Midbrain (tissue), 1 donor: ENCODE results near the gene ALDH2.
"Not testable (repeated sequence)": the region's sequence is repeated elsewhere in the genome, so short reads cannot be mapped to it uniquely, and the experiment has no call there.

Experiments used
- DNase-seq: peaks from one replicate; lab custom pipeline; 2025; lab: John Stamatoyannopoulos, UW

ALDH2 gene

GRCh38 chr12:111766608-111767361 is at the start of gene ALDH2:
TSS of gene ALDH2 (plus strand) at chr12:111766933. CDS start at chr12:111766983, 50 bp downstream.
- peak; percentile 85 for DNase-seq

- not testable (repeated sequence) for DNase-seq
Measured at GRCh38 chr12:111719316-111719715, 47.4 kb upstream of the ALDH2 start.

- no peak for DNase-seq
Measured at GRCh38 chr12:111720457-111720856, 46.3 kb upstream of the ALDH2 start.

DNA sequence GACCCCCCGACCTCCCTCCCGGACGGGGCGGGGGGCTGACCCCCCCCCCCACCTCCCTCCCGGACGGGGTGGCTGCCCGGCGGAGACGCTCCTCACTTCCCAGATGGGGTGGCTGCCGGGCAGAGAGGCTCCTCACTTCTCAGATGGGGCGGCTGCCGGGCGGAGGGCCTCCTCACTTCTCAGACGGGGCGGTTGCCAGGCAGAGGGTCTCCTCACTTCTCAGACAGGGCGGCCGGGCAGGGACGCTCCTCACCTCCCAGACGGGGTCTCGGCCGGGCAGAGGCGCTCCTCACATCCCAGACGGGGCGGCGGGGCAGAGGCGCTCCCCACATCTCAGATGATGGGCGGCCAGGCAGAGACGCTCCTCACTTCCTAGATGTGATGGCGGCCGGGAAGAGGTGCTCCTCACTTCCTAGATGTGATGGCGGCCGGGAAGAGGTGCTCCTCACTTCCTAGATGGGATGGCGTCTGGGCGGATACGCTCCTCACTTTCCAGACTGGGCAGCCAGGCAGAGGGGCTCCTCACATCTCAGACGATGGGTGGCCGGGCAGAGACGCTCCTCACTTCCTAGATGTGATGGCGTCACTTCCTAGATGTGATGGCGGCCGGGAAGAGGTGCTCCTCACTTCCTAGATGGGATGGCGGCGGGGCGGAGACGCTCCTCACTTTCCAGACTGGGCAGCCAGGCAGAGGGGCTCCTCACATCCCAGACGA is 42.9 kb upstream of the ALDH2 start:
- not testable (repeated sequence) for DNase-seq

GRCh38 chr12:111728795-111729194 is 37.9 kb upstream of the ALDH2 start:
- DNase-seq: no peak

DNA sequence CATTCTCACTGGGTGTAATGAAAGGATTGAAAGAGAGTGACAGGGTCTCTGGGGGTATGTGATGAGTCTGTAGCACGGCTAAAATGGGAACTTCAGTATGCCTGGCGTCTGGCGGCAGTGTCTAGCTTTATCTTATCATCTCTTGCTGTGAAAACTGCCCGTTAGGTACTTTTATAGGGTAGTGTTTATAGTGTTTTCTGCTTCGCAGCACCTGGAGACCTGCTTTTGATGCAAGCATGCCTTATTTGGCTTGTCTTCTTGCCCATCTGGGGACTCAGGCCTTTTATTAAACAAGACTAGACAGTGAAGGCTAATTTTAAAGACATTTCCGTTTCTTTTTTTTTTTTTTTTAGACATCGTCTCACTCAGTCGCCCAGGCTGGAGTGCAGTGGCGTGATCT is 36.3 kb upstream of the ALDH2 start:
- DNase-seq: no peak

- no peak for DNase-seq
Measured at GRCh38 chr12:111732786-111733185, 33.9 kb upstream of the ALDH2 start.

- DNase-seq: no peak
Measured at GRCh38 chr12:111733340-111733915, 33.3 kb upstream of the ALDH2 start.

GRCh38 chr12:111739524-111739923 is 27.2 kb upstream of the ALDH2 start:
- DNase-seq: not testable (repeated sequence)

GRCh38 chr12:111741235-111741812 is 25.4 kb upstream of the ALDH2 start:
- DNase-seq: no peak

DNA sequence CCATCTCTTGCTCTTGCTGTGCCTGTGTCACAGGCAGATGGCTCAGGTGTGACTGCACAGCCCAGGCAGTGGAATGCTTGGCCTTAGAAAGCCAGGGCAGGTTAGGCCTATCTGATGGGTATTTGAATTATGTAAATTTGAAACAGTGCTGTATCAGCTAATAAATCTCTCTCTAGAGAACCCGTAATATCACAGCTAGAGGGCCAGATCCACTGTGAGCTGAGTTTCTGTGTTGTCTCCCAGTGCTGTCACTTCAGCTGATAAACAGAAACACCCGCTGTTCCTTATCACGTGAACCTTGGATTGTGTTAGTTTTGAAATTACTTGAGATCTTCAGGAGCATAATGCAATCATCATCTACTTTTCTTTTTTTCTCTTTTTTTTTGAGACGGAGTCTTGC is 21.5 kb upstream of the ALDH2 start:
- DNase-seq: no peak

DNA sequence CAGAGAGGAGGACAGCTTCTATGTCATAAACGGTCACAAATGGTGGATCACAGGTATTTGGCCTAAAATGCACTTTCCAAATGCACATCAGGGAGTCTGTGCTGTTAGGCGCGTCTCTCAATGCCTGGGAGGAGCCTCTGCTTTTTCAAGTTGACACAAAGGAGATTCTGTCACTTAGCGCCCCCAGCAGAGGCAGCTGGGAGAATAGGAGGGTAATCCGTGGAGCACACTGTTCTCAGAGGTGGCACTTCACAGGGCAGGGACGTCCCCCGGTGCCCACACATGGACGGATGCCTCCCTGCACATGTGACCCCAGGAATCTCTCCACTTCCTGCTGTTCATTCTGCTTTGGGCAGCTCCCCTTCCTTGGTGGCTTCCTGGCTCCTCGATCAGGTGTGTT is 19.4 kb upstream of the ALDH2 start:
- DNase-seq: no peak

DNA sequence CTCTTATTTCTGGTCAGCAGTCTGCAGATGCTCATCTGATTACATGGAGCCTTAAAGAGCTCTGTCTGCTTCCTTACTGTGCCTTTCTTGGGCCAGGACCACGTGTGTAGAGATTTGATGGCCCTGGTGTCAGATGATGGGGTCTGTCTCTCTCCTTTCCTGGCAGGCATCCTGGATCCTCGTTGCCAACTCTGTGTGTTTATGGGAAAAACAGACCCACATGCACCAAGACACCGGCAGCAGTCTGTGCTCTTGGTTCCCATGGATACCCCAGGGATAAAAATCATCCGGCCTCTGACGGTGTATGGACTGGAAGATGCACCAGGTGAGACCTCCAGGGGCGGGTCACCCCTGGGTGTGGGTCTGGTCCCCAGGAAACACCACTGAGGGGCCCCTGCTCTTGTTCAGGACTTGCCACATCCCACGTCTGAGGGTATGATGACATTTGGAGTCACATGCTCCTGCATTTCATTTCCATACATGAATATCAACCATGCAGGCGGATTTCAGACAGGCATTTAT is 18.5 kb upstream of the ALDH2 start:
- DNase-seq: no peak

DNA sequence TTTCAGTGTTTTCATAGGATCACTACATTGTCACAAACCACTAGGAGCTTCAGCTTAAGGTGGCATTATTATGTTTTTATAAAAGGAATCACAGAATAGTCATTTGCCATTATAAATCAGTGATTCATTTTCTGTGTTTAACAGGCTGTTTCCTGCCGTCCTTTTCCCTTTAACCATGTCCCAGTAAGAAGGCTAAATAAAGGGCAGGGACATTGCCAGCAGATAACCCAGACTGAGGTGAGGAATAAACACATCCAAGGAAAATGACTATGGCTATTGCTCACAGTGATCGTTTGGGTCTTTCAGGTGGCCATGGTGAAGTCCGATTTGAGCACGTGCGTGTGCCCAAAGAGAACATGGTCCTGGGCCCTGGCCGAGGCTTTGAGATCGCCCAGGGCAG is 17.9 kb upstream of the ALDH2 start:
- no peak for DNase-seq

DNA sequence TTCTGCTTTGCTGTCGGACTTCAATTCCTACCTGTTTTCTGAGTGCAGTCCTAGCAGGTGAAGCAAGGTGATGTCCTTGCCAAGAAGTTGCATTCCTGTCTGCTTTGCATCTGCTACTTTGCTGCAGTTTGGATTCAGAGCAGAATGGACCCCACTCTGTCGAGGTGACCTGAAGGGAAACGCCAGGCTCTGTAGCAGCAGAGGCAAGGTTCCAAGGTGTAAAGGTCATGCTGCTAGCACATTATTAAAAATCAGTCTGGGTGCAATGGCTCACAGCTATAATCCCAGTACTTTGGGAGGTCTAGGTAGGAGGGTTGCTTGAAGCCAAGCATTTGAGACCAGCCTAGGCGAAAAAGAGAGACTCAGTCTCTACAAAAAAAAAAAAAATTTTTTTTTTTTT is 17.3 kb upstream of the ALDH2 start:
- DNase-seq: no peak

DNA sequence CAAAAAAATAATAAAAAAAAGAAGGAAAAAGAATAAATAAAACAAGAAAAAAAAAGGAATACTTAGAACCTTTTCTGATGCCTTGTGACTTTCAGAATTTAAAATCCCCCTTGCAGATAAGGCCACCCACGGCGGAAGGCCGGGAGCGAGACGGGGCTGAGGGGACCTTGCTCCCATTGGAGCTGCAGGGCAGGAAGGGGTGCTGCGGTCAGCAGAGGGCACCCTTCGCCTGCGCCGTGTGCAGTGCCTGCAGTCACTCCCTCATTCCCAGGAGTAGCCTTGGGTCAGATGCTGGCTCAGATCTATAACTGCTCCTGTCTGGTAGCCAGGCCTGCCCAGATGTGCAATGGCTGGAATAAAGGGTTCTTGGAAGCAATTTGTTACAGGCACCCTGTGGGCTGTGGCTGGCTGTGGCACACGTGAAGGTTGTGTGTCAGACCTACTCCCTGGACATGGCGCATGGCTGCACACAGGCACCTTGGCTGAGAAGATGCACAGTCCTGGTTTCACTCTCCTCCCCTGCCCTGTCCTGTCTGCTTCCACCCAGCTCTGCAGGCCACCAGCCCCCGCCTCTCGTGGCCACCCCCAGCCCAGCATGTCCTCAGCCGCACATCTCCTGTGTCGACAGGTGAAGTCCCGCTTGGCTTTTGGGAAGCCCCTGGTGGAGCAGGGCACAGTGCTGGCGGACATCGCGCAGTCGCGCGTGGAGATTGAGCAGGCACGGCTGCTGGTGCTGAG is 13.4 kb upstream of the ALDH2 start:
- peak; percentile 58 for DNase-seq

DNA sequence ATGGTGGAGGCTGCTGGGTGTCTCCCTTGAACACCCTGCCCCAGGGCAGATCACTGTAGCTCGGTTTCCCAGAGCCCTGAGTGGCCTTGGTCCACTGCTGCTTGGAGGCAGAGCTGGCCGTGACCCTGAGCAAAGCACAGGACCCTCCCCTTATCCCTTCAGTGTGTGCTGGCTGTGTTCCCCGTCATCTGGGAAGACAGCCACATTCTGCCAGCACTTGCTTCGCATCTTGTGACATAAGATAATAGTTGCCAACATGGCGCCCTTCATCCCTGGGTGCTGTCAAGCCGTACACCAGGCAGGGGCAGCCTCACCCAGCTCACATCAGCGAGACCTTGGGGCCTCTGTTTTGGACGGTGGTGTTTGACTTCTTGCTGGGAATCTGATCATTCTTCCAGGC is 12.1 kb upstream of the ALDH2 start:
- DNase-seq: no peak

DNA sequence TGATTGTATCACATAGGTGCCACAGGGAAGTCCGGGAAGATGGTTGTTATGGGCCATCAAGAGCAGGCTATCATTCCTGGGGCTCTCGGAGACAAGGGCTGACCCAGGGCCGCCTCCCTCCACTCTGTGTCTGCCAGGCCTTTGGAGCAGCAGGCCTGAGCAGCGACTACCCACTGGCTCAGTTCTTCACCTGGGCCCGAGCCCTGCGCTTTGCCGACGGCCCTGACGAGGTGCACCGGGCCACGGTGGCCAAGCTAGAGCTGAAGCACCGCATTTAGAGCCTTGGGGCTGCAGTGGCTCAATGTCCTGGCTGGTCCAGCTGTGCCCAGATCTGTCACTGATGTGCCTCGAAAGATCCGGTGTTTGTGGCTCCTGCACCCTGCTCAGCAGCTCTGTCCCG is 10.5 kb upstream of the ALDH2 start:
- no peak for DNase-seq

DNA sequence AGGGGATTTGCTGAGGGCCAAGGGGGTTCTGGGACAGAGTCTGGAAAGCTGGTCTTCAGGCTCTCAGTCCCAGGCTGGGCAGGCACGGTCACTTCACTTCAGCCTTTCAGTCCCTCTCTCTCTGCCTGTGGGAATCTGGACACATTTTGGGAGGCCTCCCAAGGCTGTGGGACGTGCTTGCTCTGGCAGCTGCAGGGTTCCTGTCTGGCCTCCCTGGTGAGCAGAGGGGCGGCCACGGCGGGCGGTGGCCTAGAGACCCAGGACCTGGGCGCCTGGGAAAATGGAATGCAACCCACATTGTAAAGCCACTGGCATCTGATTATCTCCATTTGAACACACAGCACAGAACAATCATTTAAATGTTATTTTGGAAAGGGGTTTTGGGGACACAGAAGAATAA is 10.1 kb upstream of the ALDH2 start:
- DNase-seq: no peak

DNA sequence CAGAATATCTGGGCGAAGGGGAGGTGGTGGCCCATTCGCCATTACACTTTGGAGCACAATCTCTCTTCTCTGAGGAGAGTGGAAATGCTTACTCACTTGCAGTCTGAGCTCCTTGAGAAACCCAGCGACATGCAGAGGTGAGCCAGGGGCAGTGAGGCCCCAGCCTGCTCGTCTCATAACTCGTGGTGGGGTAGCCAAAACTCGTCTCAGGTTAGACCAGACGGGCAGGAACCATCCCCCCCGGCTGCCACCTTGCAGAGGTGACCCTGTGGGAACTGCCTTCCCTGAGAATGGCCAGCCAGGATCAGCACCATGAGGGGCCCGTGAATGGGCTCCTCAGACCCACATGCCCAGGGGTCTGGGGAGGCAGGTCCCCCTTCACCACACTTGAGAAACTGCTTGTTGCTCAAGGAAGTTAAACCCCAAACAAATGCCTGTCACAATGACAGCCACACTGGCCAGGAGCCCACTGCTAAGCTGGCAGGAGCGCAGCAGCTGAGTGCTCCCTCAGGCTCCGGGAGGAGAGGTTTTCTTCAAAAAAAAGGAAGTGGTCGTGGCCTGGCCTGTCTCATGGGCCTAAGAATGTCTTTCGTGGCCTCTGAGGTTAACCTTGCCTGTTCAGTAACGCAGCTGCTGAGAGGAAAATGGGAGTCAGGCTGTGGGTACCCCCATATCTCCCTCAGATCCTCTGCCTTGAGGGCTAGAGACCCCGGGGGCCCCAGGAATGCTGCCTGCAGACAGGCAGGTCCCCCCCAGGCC is 9.2 kb upstream of the ALDH2 start:
- DNase-seq: peak; percentile 56

DNA sequence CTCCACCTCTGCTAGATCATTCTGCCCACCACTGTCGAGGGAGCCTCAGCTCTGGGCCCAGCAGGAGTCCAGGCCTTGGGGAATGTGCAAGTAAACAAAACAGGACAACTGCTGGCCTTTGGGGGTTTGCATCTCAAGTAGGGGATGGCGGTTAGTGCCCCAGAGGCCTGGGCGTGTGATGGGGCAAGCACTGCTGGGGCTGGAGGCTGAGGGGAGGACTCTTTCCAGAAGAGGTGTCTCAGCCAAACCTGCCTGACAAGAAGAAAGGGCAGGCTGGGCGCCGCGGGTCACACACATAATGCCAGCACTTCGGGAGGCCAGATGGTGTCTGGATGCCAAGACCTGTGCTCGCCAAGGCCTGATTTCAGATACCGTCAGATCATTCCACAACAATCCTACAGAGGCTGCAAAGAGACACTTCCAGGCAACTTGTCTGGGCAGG is 8.6 kb upstream of the ALDH2 start:
- no peak for DNase-seq
